CD4-positive, alpha-beta T cell treated with Interleukin-10 for 1 hour (primary cell): Measurements from ENCODE around the gene CLCA4.
"Not testable (repeated sequence)": the region's sequence is repeated elsewhere in the genome, so short reads cannot be mapped to it uniquely, and the experiment has no call there.

Experiments used
- DNase-seq: peaks from one replicate; pipeline ENCODE4 v3.0.0-alpha.2; 2020

Gene CLCA4

GRCh38 chr1:86537928-86538695 lies 8.8 kb upstream of the CLCA4 start:
- DNase-seq = no peak

- no peak for DNase-seq
Observed at GRCh38 chr1:86538775-86539174, 8.1 kb upstream of the CLCA4 start.

- no peak for DNase-seq
Observed at GRCh38 chr1:86541859-86542258, 5.0 kb upstream of the CLCA4 start.

- DNase-seq = no peak
Observed at GRCh38 chr1:86542631-86543030, 4.2 kb upstream of the CLCA4 start.

GRCh38 chr1:86548839-86549238 lies 2.0 kb downstream of the CLCA4 start:
- no peak for DNase-seq

GRCh38 chr1:86551305-86551704 lies 4.4 kb downstream of the CLCA4 start:
- no peak for DNase-seq

GRCh38 chr1:86552376-86552775 lies 5.5 kb downstream of the CLCA4 start:
- DNase-seq = no peak

- no peak for DNase-seq
Observed at GRCh38 chr1:86557739-86558138, 10.9 kb downstream of the CLCA4 start.

GRCh38 chr1:86563849-86564248 lies 17.0 kb downstream of the CLCA4 start:
- no peak for DNase-seq

- no peak for DNase-seq
Observed at GRCh38 chr1:86567341-86567740, 20.5 kb downstream of the CLCA4 start.

GRCh38 chr1:86567878-86568277 lies 21.0 kb downstream of the CLCA4 start:
- DNase-seq = no peak

GRCh38 chr1:86573763-86574484 lies 27.0 kb downstream of the CLCA4 start:
- DNase-seq = no peak

- DNase-seq = no peak
Observed at GRCh38 chr1:86581231-86581630, 34.4 kb downstream of the CLCA4 start.

GRCh38 chr1:86582161-86582560 lies 35.3 kb downstream of the CLCA4 start:
- no peak for DNase-seq

GRCh38 chr1:86583032-86583431 lies 36.2 kb downstream of the CLCA4 start:
- DNase-seq = no peak

GRCh38 chr1:86583593-86583992 lies 36.7 kb downstream of the CLCA4 start:
- DNase-seq = no peak

GRCh38 chr1:86594284-86594770 lies 47.4 kb downstream of the CLCA4 start:
- DNase-seq = no peak

- no peak for DNase-seq
Observed at GRCh38 chr1:86596224-86596623, 49.3 kb downstream of the CLCA4 start.

- DNase-seq = no peak
Observed at GRCh38 chr1:86596741-86597290, 49.9 kb downstream of the CLCA4 start.

- not testable (repeated sequence) for DNase-seq
Observed at GRCh38 chr1:86606080-86606479, 59.2 kb downstream of the CLCA4 start.

GRCh38 chr1:86616433-86616832 lies 69.6 kb downstream of the CLCA4 start:
- no peak for DNase-seq

- DNase-seq = peak; percentile 21
Observed at GRCh38 chr1:86616871-86617270, 70.0 kb downstream of the CLCA4 start.

GRCh38 chr1:86618358-86618757 lies 71.5 kb downstream of the CLCA4 start:
- no peak for DNase-seq

GRCh38 chr1:86619313-86619712 lies 72.4 kb downstream of the CLCA4 start:
- DNase-seq = no peak
